Measurements from ENCODE around the gene SCN3B.

Gene SCN3B

GRCh38 chr11:123659311-123659710 lies 4.9 kb upstream of the SCN3B start:
- peaks cover 32% of the 10 kb centered on the region for H3K27me3 ChIP-seq
- H3K27ac ChIP-seq: no peak overlapping the region
- H3K36me3 ChIP-seq: no peaks in the 10 kb centered on the region
- no peaks in the 10 kb centered on the region for H3K9me3 ChIP-seq
- TF ChIP-seq CTCF (IDR thresholded peaks at IDR 0.05): no peak
- no peak overlapping the region for H3K4me3 ChIP-seq (ENCODE audit: low read depth in 1 of 2, low read length in 1 of 2)
- peaks cover 0 to 19% of the 10 kb centered on the region in 2 experiments for H3K4me1 ChIP-seq (ENCODE audit: control insufficient read depth in 1 of 2, insufficient read depth in 1 of 2, low read depth in 1 of 2, low read length in 1 of 2)

GRCh38 chr11:123653827-123654565 lies 428 bp downstream of the SCN3B start:
- no peak for TF ChIP-seq CTCF (IDR thresholded peaks at IDR 0.05)
- Histone ChIP-seq H3K4me1 (ENCODE audit: control insufficient read depth in 1 of 2, insufficient read depth in 1 of 2, low read depth in 1 of 2, low read length in 1 of 2) (peaks cover 0 to 9% of the 10 kb centered on the region in 2 experiments), H3K36me3 (no peaks in the 10 kb centered on the region), H3K9me3 (no peaks in the 10 kb centered on the region), H3K27me3 (peaks cover 84% of the 10 kb centered on the region), H3K27ac (no peak overlapping the region), H3K4me3 (ENCODE audit: low read depth in 1 of 2, low read length in 1 of 2) (peak overlapping the region; percentile 35 to 43)

GRCh38 chr11:123653483-123653826 lies 969 bp downstream of the SCN3B start:
- H3K4me1 ChIP-seq (ENCODE audit: control insufficient read depth in 1 of 2, insufficient read depth in 1 of 2, low read depth in 1 of 2, low read length in 1 of 2): peaks cover 0 to 9% of the 10 kb centered on the region in 2 experiments
- H3K4me3 ChIP-seq (ENCODE audit: low read depth in 1 of 2, low read length in 1 of 2): no peak overlapping the region
- no peak for TF ChIP-seq CTCF (IDR thresholded peaks at IDR 0.05)

GRCh38 chr11:123652599-123652998 lies 1.8 kb downstream of the SCN3B start:
- H3K9me3 ChIP-seq: no peaks in the 10 kb centered on the region
- no peak for TF ChIP-seq CTCF (IDR thresholded peaks at IDR 0.05)
- no peak overlapping the region for H3K4me3 ChIP-seq (ENCODE audit: low read depth in 1 of 2, low read length in 1 of 2)
- no peak overlapping the region for H3K27ac ChIP-seq
- peaks cover 0 to 9% of the 10 kb centered on the region in 2 experiments for H3K4me1 ChIP-seq (ENCODE audit: control insufficient read depth in 1 of 2, insufficient read depth in 1 of 2, low read depth in 1 of 2, low read length in 1 of 2)
- H3K36me3 ChIP-seq: no peaks in the 10 kb centered on the region
- H3K27me3 ChIP-seq: peaks cover 98% of the 10 kb centered on the region

More at GRCh38 chr11:123653483-123653826, 969 bp downstream of the SCN3B start:
- Histone ChIP-seq H3K27me3 (peaks cover 89% of the 10 kb centered on the region), H3K36me3 (no peaks in the 10 kb centered on the region), H3K27ac (no peak overlapping the region), H3K9me3 (no peaks in the 10 kb centered on the region)

GRCh38 chr11:123650901-123651300 lies 3.5 kb downstream of the SCN3B start:
- Histone ChIP-seq H3K9me3 (no peaks in the 10 kb centered on the region), H3K27me3 (peaks cover 99% of the 10 kb centered on the region), H3K27ac (no peak overlapping the region), H3K4me1 (ENCODE audit: control insufficient read depth in 1 of 2, insufficient read depth in 1 of 2, low read depth in 1 of 2, low read length in 1 of 2) (peaks cover 0 to 9% of the 10 kb centered on the region in 2 experiments), H3K36me3 (no peaks in the 10 kb centered on the region), H3K4me3 (ENCODE audit: low read depth in 1 of 2, low read length in 1 of 2) (no peak overlapping the region)
- TF ChIP-seq CTCF (IDR thresholded peaks at IDR 0.05): no peak

All from neutrophil (primary cell).